SH-SY5Y (cell line): Measurements from ENCODE around the gene MEIS2.

Source experiments
- GATA2 ChIP-seq: IDR thresholded peaks from 2 replicates; pipeline ENCODE4 v1.6.1; 2011; ENCODE audit warnings: mild to moderate bottlenecking, low read depth, low read length
- GATA3 ChIP-seq: IDR thresholded peaks from 2 replicates; pipeline ENCODE4 v1.6.1; 2011; ENCODE audit warnings: low read depth, mild to moderate bottlenecking, low read length, moderate library complexity

DNA sequence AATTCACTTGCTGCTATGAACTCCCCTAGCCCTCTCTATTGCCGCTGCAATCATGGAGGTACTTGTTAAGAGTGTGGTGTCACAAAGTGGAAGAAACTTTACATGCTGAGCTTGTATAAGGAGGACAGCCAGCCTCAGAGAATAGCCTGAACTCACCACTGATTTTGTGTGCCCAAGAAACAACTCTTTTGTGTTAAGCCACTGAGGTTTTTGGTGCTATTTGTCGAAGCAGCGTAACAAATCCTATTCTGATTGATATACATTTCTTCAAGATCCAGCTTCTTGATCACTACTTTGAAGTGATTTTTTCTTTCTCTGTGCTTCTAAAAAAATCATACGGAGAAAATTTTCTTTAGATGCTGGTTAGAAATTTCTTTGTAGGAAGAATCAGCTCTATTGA lies 132.4 kb downstream of the MEIS2 start:
- TF ChIP-seq GATA3: no peak
- TF ChIP-seq GATA2: no peak
